GM12878 (cell line): Measurements from ENCODE around the gene NDUFV3. TPM values are rescaled to one million over a fixed set of nuclear protein-coding genes. Genes with fewer than 3 reads are reported as not detected.

Source experiments
- BCL3 ChIP-seq: IDR thresholded peaks from 2 replicates; pipeline ENCODE4 v1.6.1; 2011; ENCODE audit warnings: borderline replicate concordance, low read depth, mild to moderate bottlenecking, moderate library complexity, low read length; ENCODE audit not compliant: insufficient read depth, poor library complexity, severe bottlenecking
- EED ChIP-seq: sonication (generic); IDR thresholded peaks from 2 replicates; pipeline ENCODE4 v1.6.1; 2016; ENCODE audit warnings: antibody characterized with exemption, low read depth
- GABPA ChIP-seq: IDR thresholded peaks from 2 replicates; pipeline ENCODE4 v1.6.1; 2014; ENCODE audit warnings: antibody characterized with exemption, low read depth, mild to moderate bottlenecking, inconsistent platforms
- IKZF1 ChIP-seq: fragments of 450-650 bp; conservative IDR thresholded peaks from 2 replicates; pipeline ENCODE4 v1.6.1; 2017; ENCODE audit warnings: antibody characterized with exemption, mild to moderate bottlenecking
- KDM1A ChIP-seq: fragments of 200-600 bp; sonication (generic); IDR thresholded peaks from 2 replicates; pipeline ENCODE4 v1.6.1; 2016; ENCODE audit warnings: borderline replicate concordance
- MLLT1 ChIP-seq: fragments of 450-650 bp; IDR thresholded peaks from 2 replicates; pipeline ENCODE4 v1.6.1; 2016; ENCODE audit warnings: mild to moderate bottlenecking
- PML ChIP-seq: IDR thresholded peaks from 2 replicates; pipeline ENCODE4 v1.6.1; 2012; ENCODE audit warnings: low read length, inconsistent platforms
- POU2F2 ChIP-seq: IDR thresholded peaks from 3 replicates; pipeline ENCODE4 v1.6.1; 2011; ENCODE audit warnings: low read depth, mild to moderate bottlenecking, low read length, borderline replicate concordance
- RB1 ChIP-seq: fragments of 450-650 bp; formaldehyde crosslinking; IDR thresholded peaks from 2 replicates; pipeline ENCODE4 v1.6.1; 2017; ENCODE audit warnings: mild to moderate bottlenecking, borderline replicate concordance
- RELA ChIP-seq: fragments of 450-650 bp; IDR thresholded peaks from 2 replicates; pipeline ENCODE4 v1.8.0; 2014; ENCODE audit warnings: borderline replicate concordance; ENCODE audit not compliant: partially characterized antibody
- SIX5 ChIP-seq: IDR thresholded peaks from 2 replicates; pipeline ENCODE4 v1.6.1; 2011; ENCODE audit warnings: mild to moderate bottlenecking, low read depth, low read length, moderate library complexity; ENCODE audit not compliant: severe bottlenecking
- SMAD5 ChIP-seq: IDR thresholded peaks from 2 replicates; pipeline ENCODE4 v1.6.1; 2016; ENCODE audit warnings: antibody characterized with exemption, low read depth
- SMC3 ChIP-seq: IDR thresholded peaks from 2 replicates; pipeline ENCODE4 v1.6.1; 2011; ENCODE audit warnings: low read length, improper control_type of control experiment, borderline replicate concordance
- STAT3 ChIP-seq: IDR thresholded peaks from 2 replicates; pipeline ENCODE4 v1.6.1; 2011; ENCODE audit warnings: low read depth, low read length, improper control_type of control experiment
- TARDBP ChIP-seq: IDR thresholded peaks from 2 replicates; pipeline ENCODE4 v1.6.1; 2016; ENCODE audit warnings: borderline replicate concordance
- TBL1XR1 ChIP-seq: IDR thresholded peaks from 2 replicates; pipeline ENCODE4 v1.6.1; 2012; ENCODE audit warnings: low read depth, low read length, improper control_type of control experiment
- USF2 ChIP-seq: IDR thresholded peaks from 2 replicates; pipeline ENCODE4 v1.6.1; 2011; ENCODE audit warnings: low read depth, low read length, improper control_type of control experiment, borderline replicate concordance
- YY1 ChIP-seq: IDR thresholded peaks from 2 replicates; pipeline ENCODE4 v1.6.1; 2011; ENCODE audit warnings: low read depth, mild to moderate bottlenecking, low read length
- ZNF592 ChIP-seq: fragments of 450-650 bp; IDR thresholded peaks from 2 replicates; pipeline ENCODE4 v1.6.1; 2017; ENCODE audit warnings: mild to moderate bottlenecking, moderate library complexity
- ZZZ3 ChIP-seq: IDR thresholded peaks from 2 replicates; pipeline ENCODE4 v1.6.1; 2011; ENCODE audit warnings: low read depth; ENCODE audit not compliant: control insufficient read depth, insufficient read length
- polyA plus RNA-seq, 11 experiments: library from polyadenylated mRNA; depleted of rRNA in 4 of 11; unstranded in 6 of 11; stranded (reverse) in 5 of 11; fragments of >200 nt; fragmentation: Nextera tagmentation in 4 of 11; fragmentation: Illumina TruSeq in 1 of 11; extraction: Ambion mirVana in 4 of 11; extraction: Trizol in 1 of 11; gene quantifications; 1 replicate in 1 of 11; 2 replicates in 10 of 11; pipeline versions ENCODE4 v1.2.1 to v1.2.3, GENCODE V29; 2011 to 2016; ENCODE audit warnings: inconsistent platforms in 2 of 11, missing spikeins in 2 of 11, low read depth in 1 of 11
- total RNA-seq, 4 experiments: library from RNA; depleted of rRNA in 3 of 4; stranded (reverse); fragments of >200 nt in 3 of 4; fragmentation: Illumina TruSeq in 1 of 4; extraction: Trizol in 1 of 4; gene quantifications; 2 replicates each; pipeline versions ENCODE4 v1.2.1 to v1.2.3, GENCODE V29; 2013 to 2021

Gene NDUFV3
- total and polyA plus RNA-seq, 10 of the 15 experiments (the other 5 are each of a cell fraction or from before 2014, with no cell fraction given) = 7.0 to 44.7 (median 29.9) TPM

GRCh38 chr21:42923553-42924432 is 30.7 kb downstream of the NDUFV3 start (continued):
- TF ChIP-seq USF2 = no peak
- peak; percentile 45; the same call in 1 of the 3 replicates for TF ChIP-seq POU2F2
- no peak for TF ChIP-seq TARDBP
- peak; percentile 68; the same call in 1 of the 2 replicates for TF ChIP-seq IKZF1
- 0 out of 2 replicates have a peak, but pooled peaks have one; percentile 69 for TF ChIP-seq PML
- peak; percentile 88 for TF ChIP-seq MLLT1
- peak; percentile 88 for TF ChIP-seq SMC3
- no peak for TF ChIP-seq ZZZ3
- TF ChIP-seq TBL1XR1 = no peak
- no peak for TF ChIP-seq SMAD5
- no peak for TF ChIP-seq KDM1A
- TF ChIP-seq EED = peak; percentile 62
- peak; percentile 17 for TF ChIP-seq BCL3
- TF ChIP-seq GABPA = peak; percentile 56; the same call in 1 of the 2 replicates
- TF ChIP-seq ZNF592 = no peak
- TF ChIP-seq RELA = no peak
- peak; percentile 92; the same call in 1 of the 2 replicates for TF ChIP-seq RB1
- TF ChIP-seq YY1 = peak; percentile 64
- no peak for TF ChIP-seq STAT3
- no peak for TF ChIP-seq SIX5
